HG02571 (cell line): ENCODE measurements around the gene NEURL1B.

Source experiments
- ATAC-seq: cut with Tn5 transposase; IDR thresholded peaks from one replicate; pipeline ENCODE4 v1.9.1; 2021; ENCODE audit warnings: mild to moderate bottlenecking, moderate library complexity; ENCODE audit not compliant: unreplicated experiment

NEURL1B gene

DNA sequence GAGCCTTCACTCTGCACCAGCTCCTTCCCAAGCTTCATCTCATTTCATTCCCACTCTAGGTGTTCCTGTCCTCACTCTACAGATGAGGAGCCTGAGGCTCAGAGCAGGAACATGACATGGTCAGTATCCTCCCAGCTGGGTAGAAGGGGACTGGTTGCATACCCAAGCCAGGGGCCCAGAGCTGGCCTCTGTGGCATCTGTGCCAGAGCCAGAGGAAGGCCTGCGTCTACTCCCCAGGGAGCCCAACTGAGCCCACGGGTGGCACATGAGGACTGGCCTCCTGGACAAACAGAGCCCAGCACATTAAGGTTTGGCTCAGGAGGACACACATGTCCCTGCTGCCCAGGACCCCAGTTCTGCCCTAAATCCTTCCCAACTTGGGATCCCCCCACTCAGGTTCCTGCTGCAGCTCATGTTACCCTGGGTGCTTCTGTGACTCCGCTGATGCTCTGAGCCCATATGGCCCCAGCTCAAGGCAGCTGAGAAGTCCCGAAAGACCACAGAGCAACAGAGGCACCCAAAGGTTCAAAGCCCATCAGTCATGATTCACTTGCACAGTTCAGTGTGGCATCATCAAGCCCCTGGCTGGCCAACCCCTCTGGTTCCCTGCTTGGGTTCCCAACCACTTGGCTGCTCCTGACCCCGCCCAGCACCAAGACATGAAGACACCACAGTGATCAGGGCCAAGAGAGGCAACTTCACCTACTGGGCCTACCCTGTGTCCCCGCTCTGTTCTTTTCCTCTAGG, 8.5 kb upstream of the NEURL1B start:
- ATAC-seq, result no peak

DNA sequence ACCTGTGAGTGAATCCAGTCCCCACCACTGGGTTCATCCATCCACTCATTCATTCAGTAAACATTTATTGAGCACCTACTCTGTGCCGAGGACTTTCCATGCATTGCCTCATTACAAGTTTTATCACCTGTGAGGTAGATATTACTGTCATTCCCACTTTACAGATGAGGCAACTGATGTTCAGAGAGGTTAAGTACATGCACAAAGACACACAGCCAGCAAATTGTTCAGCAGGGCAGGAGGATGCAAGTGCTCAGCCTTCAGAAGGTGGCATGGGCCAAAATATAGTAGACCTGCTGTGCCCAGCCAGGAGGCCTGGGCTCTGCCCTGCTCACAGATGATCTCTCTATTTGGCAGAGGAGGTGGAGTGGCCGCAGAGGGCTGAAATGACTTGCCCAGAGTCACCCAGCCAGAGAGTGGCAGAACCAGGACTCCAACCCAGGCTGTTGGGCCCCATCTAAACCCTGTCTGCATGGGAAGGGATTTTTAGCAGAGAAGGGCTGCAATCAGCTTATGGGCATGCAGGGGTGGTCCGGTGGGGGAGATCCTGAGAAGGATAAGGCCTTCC, 7.6 kb upstream of the NEURL1B start:
- no peak for ATAC-seq

DNA sequence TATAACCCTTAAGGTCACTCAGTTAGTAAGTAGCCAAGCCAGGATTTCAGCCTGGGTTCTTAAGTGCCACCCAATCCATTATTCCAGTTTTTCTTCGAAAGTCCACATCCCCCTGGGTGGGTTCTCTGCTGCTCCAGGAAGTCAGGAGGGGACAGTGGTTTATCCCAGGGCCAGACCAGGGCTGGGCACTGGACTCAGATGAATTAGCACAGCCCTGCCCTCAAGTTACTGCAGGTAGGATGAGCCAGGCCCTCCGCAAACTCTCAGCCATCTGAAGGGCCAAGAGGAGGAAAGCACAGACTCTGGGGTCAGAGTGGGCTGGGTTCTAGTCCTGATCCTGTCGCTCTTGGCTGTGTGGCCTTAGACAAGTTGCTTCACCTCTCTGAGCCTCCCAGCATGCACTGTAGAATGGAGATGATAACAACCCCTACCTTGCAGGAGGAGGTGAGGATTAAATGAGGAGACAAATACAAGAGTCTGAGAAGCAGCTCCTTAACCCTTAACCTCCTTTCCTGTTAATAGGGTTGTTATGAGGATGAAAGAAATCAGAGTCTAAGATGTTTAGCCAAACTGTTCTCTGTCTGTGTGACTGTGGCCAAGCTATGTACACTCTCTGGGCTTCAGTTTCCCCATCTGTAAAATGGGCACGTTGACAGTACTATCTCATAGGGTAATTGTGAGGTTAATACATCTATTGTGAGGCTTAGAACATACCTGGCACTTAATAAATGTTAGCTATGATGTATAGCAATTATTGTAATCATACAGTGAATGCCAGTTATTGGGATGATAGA, 6.8 kb upstream of the NEURL1B start:
- no peak for ATAC-seq

DNA sequence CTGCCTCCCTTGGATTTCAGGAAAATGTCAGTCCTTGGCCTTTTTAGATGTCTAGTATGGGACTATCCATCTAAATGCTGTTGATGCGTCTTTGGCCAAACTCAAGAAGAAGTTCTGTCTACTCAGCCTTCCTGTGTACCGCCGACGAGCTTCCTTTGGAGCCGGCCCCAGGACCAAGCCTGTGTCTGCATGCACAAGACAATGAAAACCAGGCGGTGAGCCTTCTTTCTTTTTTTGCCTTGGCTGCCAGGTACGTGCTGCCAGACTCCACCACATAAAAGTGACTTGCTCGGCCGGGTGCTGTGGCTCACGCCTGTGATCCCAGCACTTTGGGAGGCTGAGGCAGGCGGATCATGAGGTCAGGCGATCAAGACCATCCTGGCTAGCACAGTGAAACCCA, 6.0 kb upstream of the NEURL1B start:
- no peak for ATAC-seq

DNA sequence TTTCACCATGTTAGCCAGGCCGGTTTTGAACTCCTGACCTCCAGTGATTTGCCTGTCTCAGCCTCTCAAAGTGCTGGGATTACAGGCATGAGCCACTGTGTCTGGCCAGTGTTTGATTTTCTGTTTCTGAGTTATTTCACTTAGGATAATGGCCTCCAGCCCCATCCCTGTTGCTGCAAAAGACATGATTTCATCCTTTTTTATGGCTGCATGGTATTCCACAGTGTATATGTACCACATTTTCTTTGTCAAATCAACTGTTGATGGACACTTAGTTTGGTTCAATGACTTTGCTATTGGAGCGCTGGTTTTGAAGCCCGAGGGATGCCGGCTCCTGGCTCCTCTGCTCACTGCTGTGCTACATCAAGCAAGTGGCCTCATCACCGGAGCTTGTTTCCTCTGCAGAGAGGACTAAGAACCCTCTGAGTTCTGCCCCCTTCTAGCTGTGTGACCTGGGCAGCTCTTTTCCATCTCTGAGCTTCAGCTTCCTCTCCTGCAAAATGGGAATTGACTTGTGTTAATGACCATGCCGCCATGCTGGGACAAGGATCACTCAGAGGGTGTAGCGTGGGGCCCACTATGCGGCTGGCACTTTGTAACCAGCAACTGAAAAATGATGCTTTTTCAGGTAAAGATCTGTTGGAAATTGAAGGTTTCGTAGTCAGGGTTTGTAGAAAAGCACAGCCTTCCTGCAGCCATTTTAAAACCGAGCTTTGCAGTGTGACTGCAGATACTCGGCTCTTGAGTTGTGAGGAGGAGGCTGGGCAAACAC, 4.6 kb upstream of the NEURL1B start:
- ATAC-seq, result no peak

DNA sequence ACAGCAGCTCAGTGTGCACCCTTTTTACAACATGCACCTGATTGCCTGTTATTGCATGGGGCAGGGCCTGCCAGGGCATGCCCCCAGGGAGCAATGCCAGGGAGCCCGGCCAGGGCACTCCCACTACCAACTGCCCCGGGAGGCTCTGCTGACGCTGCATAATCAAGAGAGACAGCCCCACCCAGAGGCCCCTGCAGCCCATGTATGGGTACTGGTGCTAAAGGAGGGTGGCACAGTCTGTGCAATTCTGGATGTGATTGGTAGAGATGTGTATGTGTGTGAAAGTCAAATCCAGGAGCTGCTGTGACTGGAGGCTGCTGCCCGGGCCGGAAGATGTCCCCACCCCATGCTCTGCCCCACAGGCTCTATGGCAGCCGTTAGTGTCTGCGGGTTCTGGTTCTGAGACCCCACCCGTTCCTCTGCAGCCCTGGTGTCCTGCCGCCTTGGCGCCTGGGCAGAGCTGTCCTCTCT, 3.9 kb upstream of the NEURL1B start:
- no peak for ATAC-seq

DNA sequence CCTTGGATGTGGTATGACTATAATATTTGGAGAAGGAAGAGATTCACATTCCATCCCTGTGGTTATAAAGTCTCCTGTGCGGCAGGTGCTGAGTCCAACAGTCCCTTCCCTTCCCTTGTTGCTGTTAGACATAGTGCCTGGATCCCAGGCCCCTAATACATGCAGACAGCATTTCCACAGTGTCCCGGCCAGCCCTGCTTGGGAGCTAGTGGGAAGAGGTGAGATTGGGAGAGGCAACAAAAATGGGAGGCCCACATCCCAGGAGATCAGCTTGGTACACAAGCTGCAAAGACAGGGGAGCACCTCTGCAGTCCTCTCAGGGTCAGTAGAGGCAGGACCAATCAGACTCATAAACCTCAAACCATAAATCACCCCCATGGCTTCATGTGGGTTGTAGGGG, 3.3 kb upstream of the NEURL1B start:
- ATAC-seq, result no peak

DNA sequence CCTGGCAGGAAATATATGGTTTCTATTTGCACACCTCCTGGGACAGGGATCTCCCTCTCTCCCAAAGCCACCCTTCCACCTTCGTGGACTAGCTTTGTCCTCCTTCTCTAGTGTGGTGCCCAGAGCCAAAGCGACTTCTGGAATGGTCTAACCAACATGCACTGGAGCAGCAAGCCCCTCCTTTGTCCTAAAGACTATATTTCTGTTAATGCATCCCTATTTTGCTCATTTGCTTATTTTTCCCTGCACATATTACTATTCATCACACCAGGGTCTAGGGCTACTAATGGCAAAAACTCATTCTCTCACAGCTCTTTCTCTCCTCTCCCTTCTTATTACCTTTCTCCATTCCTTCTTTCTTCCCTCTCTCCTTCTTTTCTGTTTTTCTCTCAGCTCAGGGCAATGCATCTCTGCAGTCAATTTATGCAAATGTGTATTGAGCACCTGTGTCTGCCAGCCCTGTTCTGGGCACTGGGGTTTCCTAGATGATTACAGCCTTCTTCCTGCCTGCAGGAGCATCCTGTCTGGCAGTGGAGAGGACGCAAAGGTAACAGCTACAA, 2.8 kb upstream of the NEURL1B start:
- ATAC-seq, result no peak

DNA sequence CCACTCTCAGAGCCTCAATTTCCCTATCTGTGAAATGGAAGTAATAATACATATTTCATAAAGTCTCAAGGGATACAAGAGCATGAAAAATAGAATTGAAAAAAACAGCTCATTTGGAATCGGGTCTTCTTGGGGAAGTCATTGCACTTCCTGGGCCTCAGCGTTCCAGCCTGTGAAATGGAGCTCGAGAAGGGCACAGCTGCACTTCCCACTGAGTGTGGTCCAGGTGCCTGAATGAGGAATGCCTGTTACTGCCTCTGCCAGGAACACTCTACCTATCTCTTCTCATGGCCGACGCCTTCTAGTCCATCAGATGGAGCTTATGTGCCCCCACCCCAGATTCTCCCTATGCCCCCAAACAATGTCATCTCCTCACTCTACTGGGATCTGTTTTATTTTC, 924 bp upstream of the NEURL1B start:
- no peak for ATAC-seq

DNA sequence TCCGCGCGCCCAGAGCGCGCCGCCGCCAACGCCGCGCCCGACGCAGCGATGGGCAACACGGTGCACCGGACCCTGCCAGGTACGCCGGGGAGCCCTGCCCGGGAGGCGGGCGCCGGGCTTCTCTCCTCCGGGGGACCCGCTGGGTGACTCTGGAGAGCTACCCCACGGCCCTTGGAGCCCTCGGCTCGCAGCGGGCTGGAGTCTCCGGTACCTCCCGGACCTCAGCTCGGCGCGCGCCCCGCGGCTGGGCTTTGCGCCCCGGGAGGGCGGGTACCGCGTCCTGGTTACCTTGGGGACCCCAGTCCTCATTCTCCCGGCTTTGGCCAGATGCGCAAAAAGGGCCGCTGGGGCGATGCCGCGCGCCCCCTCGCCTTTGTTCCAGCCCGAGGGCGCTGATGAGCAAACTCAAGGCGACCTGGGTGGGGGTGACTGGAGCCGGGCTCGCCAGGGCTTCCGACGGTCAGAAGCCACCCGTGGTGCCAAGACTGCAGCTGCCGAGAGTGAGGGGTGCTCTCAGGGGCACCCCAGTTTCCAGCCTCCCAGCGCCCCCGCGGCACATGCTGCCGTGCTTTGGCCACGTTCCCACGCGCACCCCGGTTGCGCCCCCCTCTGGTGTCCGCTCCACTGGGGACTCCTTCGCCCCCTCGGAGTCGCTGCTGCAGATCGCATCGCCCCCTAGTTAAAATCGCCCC, 442 bp downstream of the NEURL1B start:
- ATAC-seq, result no peak

DNA sequence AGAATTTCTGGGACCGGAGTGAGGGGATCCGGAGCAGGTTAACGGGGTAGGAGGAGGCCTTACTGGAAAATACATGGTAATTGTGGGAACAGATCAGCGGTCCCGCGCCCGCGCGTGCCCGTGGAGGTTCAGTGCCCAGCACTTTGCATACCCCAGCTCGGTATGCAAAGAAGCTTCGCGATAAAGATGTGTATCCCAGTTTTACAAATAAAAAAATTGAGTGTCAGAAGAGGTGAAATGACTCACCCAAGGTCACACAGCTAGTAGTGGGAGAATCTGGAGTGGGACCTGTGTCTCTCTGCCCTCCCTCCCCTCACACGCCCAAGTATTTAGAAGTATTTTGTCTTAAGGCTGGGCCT, 967 bp downstream of the NEURL1B start:
- ATAC-seq, result no peak

DNA sequence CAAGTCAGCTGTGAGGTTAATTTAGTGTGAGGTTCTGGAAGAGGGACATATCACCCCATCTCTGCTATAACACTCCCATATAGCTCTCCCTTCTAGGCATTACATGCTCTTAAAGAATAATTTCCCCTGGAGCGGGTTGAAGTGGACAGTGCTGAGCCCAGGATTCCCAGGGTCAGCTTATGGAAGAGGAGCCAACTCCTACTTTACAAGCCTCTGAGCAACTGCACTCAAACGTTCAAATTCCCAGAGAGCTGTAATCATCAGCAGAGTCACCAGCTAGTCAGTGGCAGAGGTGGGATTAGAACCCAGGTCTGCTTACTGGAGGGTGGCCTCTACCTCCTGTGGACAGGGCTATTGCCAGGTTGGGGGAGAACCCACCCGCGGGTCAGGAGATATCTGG, 1.4 kb downstream of the NEURL1B start:
- no peak for ATAC-seq

DNA sequence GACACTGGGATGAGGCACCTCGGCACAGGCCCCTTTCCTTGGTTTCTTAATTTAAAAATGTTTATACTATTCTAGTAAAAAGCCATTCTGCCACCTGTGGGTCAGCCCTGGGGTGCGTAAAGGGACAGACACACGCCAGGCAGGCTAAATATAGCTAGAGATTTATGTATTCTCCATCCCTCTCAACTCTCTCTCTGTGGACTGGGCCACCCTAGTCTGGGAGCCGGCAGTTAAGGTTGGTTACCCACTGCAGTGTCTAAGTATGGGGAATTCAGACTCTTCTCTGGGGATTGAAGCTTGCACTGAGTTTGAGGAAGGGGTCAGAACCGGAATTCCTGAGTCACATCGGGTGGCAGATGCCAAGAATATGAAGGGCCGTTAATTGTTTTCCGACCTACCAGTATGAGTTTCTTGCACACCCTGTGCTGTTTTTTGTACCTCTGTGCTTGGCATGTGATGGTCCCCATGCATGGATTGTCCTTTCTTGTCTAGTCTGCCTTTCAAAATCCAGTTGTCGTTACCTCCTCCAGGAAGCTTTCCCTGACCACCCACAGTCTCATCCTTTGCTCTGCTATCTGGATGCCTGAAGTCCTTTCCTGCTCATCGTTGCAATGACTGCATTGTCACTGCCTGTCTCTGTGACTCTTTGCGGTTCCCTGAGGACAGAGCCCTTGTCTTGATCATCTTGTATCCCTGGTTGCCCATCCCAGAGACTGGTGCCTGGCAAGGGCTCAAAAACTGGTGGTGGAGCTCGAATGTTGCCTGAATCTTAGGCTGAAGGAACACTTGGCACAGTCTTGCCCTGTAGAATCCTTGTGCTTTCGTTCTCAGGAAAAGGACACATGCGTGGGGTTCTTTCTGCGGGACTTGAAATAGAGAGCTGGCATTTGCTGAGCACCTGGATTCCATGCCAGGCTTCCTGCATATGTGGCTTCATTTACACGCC, 2.1 kb downstream of the NEURL1B start:
- ATAC-seq, result no peak

DNA sequence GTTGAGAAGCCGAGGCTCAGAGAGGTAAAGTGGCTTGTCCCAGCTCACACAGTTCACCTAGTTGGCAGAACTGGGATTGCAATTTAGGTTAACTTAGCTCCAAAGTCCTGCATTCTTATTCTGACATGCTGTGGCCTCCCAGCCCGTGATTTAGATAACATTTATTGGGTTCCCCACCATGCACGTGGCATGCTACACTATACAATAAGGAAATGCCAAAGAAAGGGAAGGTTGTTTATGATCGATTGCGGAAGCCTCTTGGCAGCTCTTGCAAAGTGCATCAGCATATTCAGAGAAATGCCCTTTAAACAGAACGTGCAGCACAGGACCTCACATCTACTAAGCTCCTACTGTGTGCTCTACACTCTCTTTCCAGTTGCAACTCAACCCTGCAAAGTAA, 3.2 kb downstream of the NEURL1B start:
- ATAC-seq, result no peak

DNA sequence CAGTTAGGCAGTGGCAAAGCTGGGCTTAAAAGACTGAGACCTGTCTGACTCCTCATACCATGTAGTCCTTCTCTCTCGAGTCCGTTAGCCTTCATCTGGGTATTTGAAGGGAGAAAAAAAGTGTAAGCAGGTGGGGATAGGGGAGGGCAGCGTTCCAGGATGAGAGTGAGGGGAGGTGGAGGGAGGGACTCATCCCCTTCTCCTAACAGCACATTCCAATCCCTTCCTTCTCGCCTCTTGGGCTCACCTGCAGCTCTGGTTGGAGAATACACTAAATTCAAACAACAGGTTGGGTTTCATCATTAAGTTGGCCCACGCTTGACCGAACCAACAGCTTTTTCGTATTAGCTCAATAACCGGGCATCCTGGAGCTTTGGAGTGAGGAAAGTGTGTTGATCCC, 3.6 kb downstream of the NEURL1B start:
- ATAC-seq, result no peak

DNA sequence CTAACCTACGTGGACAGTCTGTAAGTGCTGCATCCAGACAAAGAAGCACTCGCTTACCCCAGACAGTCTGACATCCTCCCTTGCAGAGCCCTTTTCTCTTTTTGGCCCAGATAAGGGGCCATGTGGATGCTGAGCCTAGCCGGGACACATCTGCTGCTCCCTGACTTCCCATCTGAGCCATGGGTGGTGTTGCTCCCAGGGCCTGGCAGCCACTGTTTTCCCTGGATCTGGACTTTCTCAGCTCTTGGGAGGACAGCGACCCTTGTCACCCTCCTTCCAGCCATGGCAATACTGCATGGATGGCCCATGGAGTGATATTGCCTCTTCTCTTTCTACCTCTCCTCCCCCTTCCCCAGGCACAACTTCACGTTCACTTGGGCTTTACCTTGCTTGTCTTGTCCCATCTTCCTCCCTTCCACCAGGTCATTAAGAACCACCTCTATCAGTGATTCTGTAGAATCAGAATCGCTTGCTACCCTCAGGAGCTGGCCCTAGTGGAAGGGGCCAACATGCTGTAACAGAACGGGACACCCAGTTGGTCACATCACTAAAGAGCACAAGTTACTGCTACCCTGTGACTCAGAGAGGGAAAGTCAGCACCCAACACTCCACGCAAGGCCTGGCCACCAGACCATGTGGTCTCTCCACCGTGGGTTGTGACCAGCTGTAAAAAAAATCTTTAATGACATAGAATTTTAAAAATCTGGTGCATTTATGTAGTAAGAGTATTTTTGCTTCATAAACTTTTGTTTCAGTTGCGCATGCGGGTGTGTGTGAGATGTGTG, 4.4 kb downstream of the NEURL1B start:
- ATAC-seq, result no peak

DNA sequence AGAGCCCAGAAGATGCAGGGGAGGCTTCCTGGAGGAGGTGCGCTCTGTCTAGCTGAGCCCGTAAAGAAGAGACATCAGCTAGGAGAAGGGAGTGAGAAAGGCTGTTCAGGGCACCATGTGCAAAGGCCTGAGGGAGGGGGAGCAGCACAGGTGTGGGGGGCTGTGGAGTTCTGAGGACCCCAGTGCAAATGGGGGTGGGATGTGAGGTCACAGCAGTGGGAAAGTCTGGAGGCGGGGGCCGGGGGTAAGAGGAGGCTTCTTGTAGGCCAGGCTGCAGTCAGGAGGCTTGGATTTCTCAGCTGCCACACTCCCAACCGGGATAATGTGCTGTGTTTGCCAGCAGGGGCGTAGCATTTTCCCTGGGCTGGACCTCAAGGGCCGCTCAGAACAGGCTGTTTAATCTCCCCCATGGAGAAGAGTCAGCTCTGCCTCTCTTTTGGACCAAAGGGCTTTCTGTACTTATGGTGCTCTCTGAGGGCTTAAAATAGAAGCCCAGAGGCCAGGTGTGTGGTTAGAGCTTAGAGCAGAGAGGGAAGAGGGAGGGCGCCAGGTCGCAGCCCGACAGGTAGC, 5.7 kb downstream of the NEURL1B start:
- no peak for ATAC-seq

DNA sequence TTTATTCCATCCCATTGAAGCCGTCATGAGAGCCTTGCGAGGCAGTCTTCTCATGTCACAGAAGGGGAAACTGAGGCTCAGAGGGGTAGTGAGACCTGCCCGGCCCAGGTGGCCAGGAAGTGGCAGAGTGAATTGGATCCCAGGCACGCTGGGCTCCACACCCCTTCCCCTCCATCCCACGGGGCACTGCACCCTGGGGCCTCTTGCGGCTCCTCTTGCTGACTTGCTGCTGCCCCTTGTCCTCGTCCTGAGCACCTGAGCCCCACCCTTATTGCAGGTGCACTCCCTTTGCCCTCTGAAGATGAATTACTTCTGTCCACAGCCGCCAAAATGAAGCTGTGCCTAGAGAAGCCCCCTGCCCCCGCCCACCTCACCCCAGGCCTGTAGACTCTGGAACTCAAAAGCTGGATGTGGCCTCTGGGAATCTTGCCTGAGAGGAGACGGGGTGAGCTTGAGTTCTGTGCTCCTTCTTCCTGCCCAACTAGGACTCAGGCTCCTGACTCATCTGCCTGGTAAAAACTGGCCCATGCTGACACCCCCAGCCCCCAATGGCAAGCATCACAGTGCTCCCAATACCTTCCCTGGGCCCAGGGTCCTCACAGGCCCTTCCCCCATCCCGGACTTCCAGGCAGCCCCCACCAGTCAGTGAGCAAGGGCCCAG, 6.4 kb downstream of the NEURL1B start:
- no peak for ATAC-seq
